Measurements from ENCODE around the gene TRPC4. TPM values are rescaled to one million over a fixed set of nuclear protein-coding genes. Genes with fewer than 3 reads are reported as not detected.

Gene TRPC4
- total RNA-seq, 4 donors from 2014 or later: 0.60 to 1.2 (median 1.1) TPM; not detected in 1

DNA sequence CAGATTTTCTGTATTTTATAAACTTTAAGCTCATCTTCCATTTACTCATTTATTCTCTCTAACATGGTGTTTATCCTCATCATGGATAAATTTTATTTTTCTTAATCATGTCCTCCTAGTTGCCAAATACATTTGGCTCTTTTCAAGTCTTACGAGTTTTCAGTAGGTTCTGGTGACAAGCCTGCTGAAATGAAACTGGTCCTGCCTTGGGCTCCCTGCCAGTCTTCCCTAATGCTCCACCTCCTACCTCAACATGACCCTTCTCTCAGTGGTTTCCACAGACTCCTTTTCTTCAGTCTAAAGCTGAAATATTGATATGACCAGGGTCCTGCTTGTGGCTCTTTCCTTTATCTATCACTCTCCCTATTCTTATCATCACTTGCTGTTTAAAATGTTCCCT is 81.2 kb downstream of the TRPC4 start:
- Histone ChIP-seq H3K9me3 (no peaks in the 10 kb centered on the region), H3K27me3 (no peaks in the 10 kb centered on the region), H3K27ac (no peak overlapping the region), H3K4me1 (no peaks in the 10 kb centered on the region), H3K36me3 (no peaks in the 10 kb centered on the region), H3K4me3 (no peak overlapping the region)
- TF ChIP-seq, protein P1, sequence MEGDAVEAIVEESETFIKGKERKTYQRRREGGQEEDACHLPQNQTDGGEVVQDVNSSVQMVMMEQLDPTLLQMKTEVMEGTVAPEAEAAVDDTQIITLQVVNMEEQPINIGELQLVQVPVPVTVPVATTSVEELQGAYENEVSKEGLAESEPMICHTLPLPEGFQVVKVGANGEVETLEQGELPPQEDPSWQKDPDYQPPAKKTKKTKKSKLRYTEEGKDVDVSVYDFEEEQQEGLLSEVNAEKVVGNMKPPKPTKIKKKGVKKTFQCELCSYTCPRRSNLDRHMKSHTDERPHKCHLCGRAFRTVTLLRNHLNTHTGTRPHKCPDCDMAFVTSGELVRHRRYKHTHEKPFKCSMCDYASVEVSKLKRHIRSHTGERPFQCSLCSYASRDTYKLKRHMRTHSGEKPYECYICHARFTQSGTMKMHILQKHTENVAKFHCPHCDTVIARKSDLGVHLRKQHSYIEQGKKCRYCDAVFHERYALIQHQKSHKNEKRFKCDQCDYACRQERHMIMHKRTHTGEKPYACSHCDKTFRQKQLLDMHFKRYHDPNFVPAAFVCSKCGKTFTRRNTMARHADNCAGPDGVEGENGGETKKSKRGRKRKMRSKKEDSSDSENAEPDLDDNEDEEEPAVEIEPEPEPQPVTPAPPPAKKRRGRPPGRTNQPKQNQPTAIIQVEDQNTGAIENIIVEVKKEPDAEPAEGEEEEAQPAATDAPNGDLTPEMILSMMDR (IDR thresholded peaks at IDR 0.05): no peak
- TF ChIP-seq EP300 (IDR thresholded peaks at IDR 0.05) (no peak), POLR2A (IDR thresholded peaks at IDR 0.05) (no peak)
- WGBS, 2 donors: 73 to 90% methylated on average over 1 of the region's 1 CpG
- no peak for DNase-seq (ENCODE audit: low spot score in 2 of 2)

GRCh38 chr13:37777676-37778075 is 91.9 kb downstream of the TRPC4 start:
- Histone ChIP-seq H3K36me3 (no peaks in the 10 kb centered on the region), H3K27me3 (no peaks in the 10 kb centered on the region), H3K9me3 (no peaks in the 10 kb centered on the region), H3K4me3 (no peak overlapping the region), H3K4me1 (no peaks in the 10 kb centered on the region), H3K27ac (no peak overlapping the region)
- TF ChIP-seq EP300 (IDR thresholded peaks at IDR 0.05) (no peak), POLR2A (IDR thresholded peaks at IDR 0.05) (no peak)
- TF ChIP-seq, protein P1 (IDR thresholded peaks at IDR 0.05): no peak
- no peak for DNase-seq (ENCODE audit: low spot score in 2 of 2)

DNA sequence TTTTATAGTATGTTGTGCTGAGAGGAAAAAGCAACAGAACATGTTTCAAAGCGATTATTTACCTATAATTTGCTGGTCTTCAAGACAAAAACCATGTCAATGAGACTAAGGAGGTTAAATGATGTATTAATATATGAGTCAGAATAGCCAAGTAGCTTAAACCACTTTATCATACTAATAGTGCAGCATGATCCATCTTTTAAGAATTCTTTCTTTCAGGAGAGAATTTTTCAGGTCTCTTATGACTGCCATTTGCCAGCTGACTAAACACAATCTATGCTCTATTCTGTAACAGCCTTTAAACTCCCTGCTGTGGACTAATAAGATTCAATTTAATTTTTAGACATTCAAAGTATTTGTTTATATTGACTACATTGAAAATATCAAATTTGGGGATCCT is 93.7 kb downstream of the TRPC4 start:
- Histone ChIP-seq H3K4me1 (no peaks in the 10 kb centered on the region), H3K27me3 (no peaks in the 10 kb centered on the region), H3K4me3 (no peak overlapping the region), H3K9me3 (no peaks in the 10 kb centered on the region), H3K36me3 (no peaks in the 10 kb centered on the region), H3K27ac (no peak overlapping the region)
- DNase-seq (ENCODE audit: low spot score in 2 of 2): no peak
- TF ChIP-seq POLR2A (IDR thresholded peaks at IDR 0.05) (no peak), EP300 (IDR thresholded peaks at IDR 0.05) (no peak)
- TF ChIP-seq, protein P1 (IDR thresholded peaks at IDR 0.05): no peak
- 83 to 86% methylated on average over 1 of the region's 1 CpG for WGBS, 2 donors

DNA sequence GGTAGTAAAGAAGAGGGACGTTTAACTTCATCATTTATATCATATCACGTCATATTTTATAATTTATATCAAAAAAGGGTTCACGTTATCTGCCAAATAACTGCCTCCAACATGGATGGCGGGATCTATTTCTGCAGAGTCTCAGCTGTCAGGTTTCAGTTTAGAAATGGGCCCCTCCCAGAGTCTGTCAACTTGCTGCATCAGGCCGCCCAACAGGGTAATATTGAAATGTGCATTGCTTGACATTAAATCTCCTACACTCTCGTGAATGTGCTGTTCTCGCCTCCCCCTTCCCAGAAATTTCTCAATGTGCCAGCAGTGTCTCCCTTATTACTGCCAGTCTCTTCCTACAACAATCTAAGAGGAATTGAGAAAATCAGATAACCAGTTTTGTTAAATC is 96.9 kb downstream of the TRPC4 start:
- TF ChIP-seq POLR2A (IDR thresholded peaks at IDR 0.05): no peak
- TF ChIP-seq, protein P1 (IDR thresholded peaks at IDR 0.05): no peak
- TF ChIP-seq EP300 (IDR thresholded peaks at IDR 0.05): no peak
- Histone ChIP-seq H3K4me1 (no peaks in the 10 kb centered on the region), H3K9me3 (no peaks in the 10 kb centered on the region), H3K36me3 (no peaks in the 10 kb centered on the region), H3K27ac (no peak overlapping the region), H3K4me3 (no peak overlapping the region), H3K27me3 (no peaks in the 10 kb centered on the region)
- 84 to 93% methylated on average over 7 of the region's 7 CpGs for whole genome bisulfite sequencing, 2 donors
- no peak for DNase-seq (ENCODE audit: low spot score in 2 of 2)

GRCh38 chr13:37769545-37769944 is 100.0 kb downstream of the TRPC4 start:
- H3K4me1 ChIP-seq: no peaks in the 10 kb centered on the region
- 88 to 94% methylated on average over 2 of the region's 2 CpGs for WGBS, 2 donors
- H3K9me3 ChIP-seq: no peaks in the 10 kb centered on the region
- no peaks in the 10 kb centered on the region for H3K27me3 ChIP-seq
- H3K4me3 ChIP-seq: no peak overlapping the region
- H3K36me3 ChIP-seq: no peaks in the 10 kb centered on the region
- DNase-seq (ENCODE audit: low spot score in 2 of 2): no peak
- TF ChIP-seq, protein P1 (IDR thresholded peaks at IDR 0.05): no peak
- TF ChIP-seq POLR2A (IDR thresholded peaks at IDR 0.05) (no peak), EP300 (IDR thresholded peaks at IDR 0.05) (no peak)
- H3K27ac ChIP-seq: no peak overlapping the region
